Ovary (tissue), 3 donors: ENCODE results near the gene DPF3.

Source experiments
- CTCF ChIP-seq, 3 donors: fragments of 450-650 bp in 2 of 3; fragments of 200-600 bp in 1 of 3; IDR thresholded peaks; one replicate each; pipeline versions ENCODE4 v1.5.1 to v1.8.0; 2016 to 2022; ENCODE audit warnings: antibody characterized with exemption in 3 of 3, mild to moderate bottlenecking in 1 of 3
- POLR2A ChIP-seq: fragments of 450-650 bp; IDR thresholded peaks from one replicate; pipeline ENCODE4 v1.6.1; 2017; ENCODE audit warnings: antibody characterized with exemption, mild to moderate bottlenecking, moderate library complexity
- donor health status: DM: no; HTN: no; CAD: no.

DNA sequence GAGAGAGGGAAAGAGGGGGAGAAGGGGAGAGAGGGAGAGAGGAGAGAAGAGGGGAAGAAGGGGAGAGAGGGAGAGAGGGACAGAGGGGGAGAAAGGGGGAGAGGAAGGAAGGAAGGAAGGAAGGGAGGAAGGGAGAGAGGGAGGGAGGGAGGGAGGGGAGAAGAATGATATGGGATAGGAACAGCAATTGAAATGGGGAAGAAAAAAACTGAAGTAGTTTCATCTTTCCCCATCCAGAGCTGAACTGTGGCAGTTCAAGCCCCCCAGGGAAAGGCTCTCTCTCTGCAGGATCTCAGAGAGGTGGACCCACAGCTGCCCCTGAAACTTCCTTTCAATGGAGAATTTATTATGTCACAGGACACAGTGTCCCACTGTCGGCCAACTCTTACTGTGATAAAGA is 136.9 kb downstream of the DPF3 start:
- TF ChIP-seq CTCF (IDR thresholded peaks at IDR 0.05) = no peak
- no peak for TF ChIP-seq POLR2A
